A673 (cell line): ENCODE measurements around the gene PSMB8. TPM values are rescaled to one million over a fixed set of nuclear protein-coding genes. Genes with fewer than 3 reads are reported as not detected.
A peak's percentile ranks its signal among the peaks of the same experiment; 100 is the strongest.

Source experiments
- BruUV-seq: library from RNA; stranded (reverse); fragments of 400-500 nt; replicated peaks from 2 replicates; lab custom pipeline; 2021; lab: Mats Ljungman, UMichigan
- CTCF ChIA-PET: fragments of 300-600 bp; sonication (Branson Sonifier 250); formaldehyde crosslinking; loops from one replicate; lab custom pipeline; 2022; ENCODE audit warnings: antibody characterized with exemption; lab: Charles Lee
- POLR2A ChIA-PET: fragments of 300-600 bp; sonication (Branson Sonifier 250); formaldehyde crosslinking; loops from one replicate; lab custom pipeline; 2022; ENCODE audit warnings: antibody characterized with exemption; ENCODE audit not compliant: low non-redundant PET; lab: Charles Lee
- DNase-seq: peaks from one replicate; pipeline ENCODE4 v3.0.0-alpha.2; 2015; ENCODE audit warnings: low spot score
- H3K27ac ChIP-seq: fragments of 200-600 bp; sonication (generic); 2 replicates; pipeline ENCODE4 v1.5.1; 2016; ENCODE audit warnings: mixed run types, low read depth, mild to moderate bottlenecking, mixed read lengths, antibody characterized with exemption, low read length; ENCODE audit not compliant: poor library complexity, severe bottlenecking
- H3K27me3 ChIP-seq: fragments of 200-600 bp; sonication (generic); replicated peaks from 2 replicates; pipeline ENCODE4 v1.6.1; 2017; ENCODE audit warnings: mixed run types, low read depth, mild to moderate bottlenecking, mixed read lengths, antibody characterized with exemption, low read length; ENCODE audit not compliant: insufficient read depth, poor library complexity
- H3K36me3 ChIP-seq: fragments of 200-600 bp; sonication (generic); 2 replicates; pipeline ENCODE4 v1.6.1; 2016; ENCODE audit warnings: mixed run types, mild to moderate bottlenecking, mixed read lengths, antibody characterized with exemption, low read length; ENCODE audit not compliant: insufficient read depth, poor library complexity, severe bottlenecking
- H3K4me1 ChIP-seq: fragments of 200-600 bp; sonication (generic); 2 replicates; pipeline ENCODE4 v1.6.1; 2017; ENCODE audit warnings: mixed run types, mild to moderate bottlenecking, mixed read lengths, antibody characterized with exemption, low read length; ENCODE audit not compliant: insufficient read depth, poor library complexity, severe bottlenecking
- H3K4me3 ChIP-seq: fragments of 200-600 bp; sonication (generic); 2 replicates; pipeline ENCODE4 v1.5.1; 2016; ENCODE audit warnings: low read depth, mixed run types, mild to moderate bottlenecking, mixed read lengths, low read length; ENCODE audit not compliant: poor library complexity, severe bottlenecking
- H3K9me3 ChIP-seq: fragments of 200-600 bp; sonication (generic); 2 replicates; pipeline ENCODE4 v1.6.1; 2016; ENCODE audit warnings: mixed run types, low read depth, mild to moderate bottlenecking, mixed read lengths, antibody characterized with exemption, low read length; ENCODE audit not compliant: poor library complexity, severe bottlenecking
- EZH2 ChIP-seq: fragments of 200-600 bp; sonication (generic); IDR thresholded peaks from 2 replicates; pipeline ENCODE4 v1.6.1; 2017; ENCODE audit warnings: borderline replicate concordance, low read depth, mild to moderate bottlenecking, mixed read lengths, antibody characterized with exemption, low read length; ENCODE audit not compliant: poor library complexity, severe bottlenecking
- intact Hi-C: fragments of 100-400 bp; cut with micrococcal nuclease; formaldehyde crosslinking; loops from one replicate; pipeline ENCODE4 v1.10.0; 2022; ENCODE audit not compliant: unreplicated experiment
- total RNA-seq: library from RNA; stranded (reverse); gene quantifications from 2 replicates; pipeline ENCODE4 v1.2.3, GENCODE V29; 2021
- TF ChIP-seq, protein P1 (sequence below): fragments of 300-800, 200-600 bp; sonication (generic); conservative IDR thresholded peaks from 2 replicates; pipeline ENCODE4 v1.5.1; 2017; ENCODE audit warnings: low read depth, mild to moderate bottlenecking, antibody characterized with exemption, low read length, moderate library complexity, mixed read lengths

Gene PSMB8
- total RNA-seq, 1 experiment from 2014 or later, result 20.2 TPM

DNA sequence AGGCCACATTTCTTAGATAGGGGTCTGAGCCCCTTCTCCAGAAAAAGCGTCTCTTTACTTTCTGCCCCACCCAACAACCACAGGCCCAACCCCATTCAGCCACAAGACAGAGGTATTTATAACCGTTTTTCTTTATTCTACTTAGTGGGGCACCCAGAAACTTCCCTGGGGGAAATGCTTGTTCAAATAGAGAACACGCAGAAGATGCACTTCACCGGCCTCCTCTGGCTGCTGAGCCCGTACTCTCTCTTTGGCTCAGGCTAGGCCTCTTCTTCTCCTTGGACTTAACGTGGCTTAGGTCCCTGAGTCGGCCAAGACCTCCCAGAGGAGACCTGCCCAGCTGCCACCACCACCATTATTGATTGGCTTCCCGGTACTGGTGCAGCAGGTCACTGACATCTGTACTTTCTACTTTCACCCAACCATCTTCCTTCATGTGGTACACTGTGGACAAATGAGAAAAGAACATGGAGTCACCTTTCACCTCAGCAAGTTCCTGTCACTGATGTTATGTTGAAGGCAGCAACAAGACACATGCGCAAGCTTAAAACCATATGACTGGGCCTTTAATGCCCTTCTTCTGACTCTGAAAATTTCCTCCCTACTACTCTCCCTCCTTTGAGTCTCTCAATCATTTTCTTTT, 3.1 kb downstream of the PSMB8 start:
- H3K4me3 ChIP-seq, result no peak overlapping the region
- ChIA-PET CTCF (no interaction called here), POLR2A (no interaction called here)
- H3K27ac ChIP-seq, result no peak overlapping the region
- peaks cover 3% of the 10 kb centered on the region for H3K36me3 ChIP-seq
- H3K4me1 ChIP-seq, result peaks cover 9% of the 10 kb centered on the region
- no peaks in the 10 kb centered on the region for H3K27me3 ChIP-seq
- DNase-seq, result no peak
- TF ChIP-seq EZH2, result no peak
- TF ChIP-seq, protein P1, sequence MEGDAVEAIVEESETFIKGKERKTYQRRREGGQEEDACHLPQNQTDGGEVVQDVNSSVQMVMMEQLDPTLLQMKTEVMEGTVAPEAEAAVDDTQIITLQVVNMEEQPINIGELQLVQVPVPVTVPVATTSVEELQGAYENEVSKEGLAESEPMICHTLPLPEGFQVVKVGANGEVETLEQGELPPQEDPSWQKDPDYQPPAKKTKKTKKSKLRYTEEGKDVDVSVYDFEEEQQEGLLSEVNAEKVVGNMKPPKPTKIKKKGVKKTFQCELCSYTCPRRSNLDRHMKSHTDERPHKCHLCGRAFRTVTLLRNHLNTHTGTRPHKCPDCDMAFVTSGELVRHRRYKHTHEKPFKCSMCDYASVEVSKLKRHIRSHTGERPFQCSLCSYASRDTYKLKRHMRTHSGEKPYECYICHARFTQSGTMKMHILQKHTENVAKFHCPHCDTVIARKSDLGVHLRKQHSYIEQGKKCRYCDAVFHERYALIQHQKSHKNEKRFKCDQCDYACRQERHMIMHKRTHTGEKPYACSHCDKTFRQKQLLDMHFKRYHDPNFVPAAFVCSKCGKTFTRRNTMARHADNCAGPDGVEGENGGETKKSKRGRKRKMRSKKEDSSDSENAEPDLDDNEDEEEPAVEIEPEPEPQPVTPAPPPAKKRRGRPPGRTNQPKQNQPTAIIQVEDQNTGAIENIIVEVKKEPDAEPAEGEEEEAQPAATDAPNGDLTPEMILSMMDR, result no peak
- H3K9me3 ChIP-seq, result no peaks in the 10 kb centered on the region
- BruUV-seq, result no TSS peak
- intact Hi-C loops, result no loop called here

DNA sequence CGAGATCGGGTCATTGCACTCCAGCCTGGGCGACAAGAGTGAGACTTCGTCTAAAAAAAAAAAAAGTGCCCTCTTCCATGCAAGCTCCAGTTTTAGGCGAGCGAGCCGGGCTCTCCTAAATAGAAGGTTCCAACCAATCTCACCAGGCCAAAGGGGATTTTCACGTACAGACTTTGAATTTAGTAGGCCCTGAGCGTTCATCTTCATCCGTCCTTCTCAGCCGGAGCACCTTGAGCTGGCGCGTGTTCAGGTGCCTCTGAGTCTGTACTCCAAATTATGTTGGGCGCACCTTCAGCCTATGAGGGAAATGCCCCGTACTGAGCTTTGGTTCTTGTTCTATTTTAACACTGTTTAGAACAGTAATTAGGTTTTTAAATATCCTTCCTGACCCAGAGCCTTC, 4.5 kb downstream of the PSMB8 start:
- CTCF ChIA-PET, result interaction anchor here (2.1 to 3.1 kb wide), 4 partner anchors 13 to 145 kb away, joined by 10 to 56 read pairs (median 30); partner anchors contain the start of genes PSMB9 and TAP1
- H3K9me3 ChIP-seq, result no peaks in the 10 kb centered on the region
- POLR2A ChIA-PET, result no interaction called here
- peaks cover 3% of the 10 kb centered on the region for H3K36me3 ChIP-seq
- no peak for DNase-seq
- TF ChIP-seq EZH2, result no peak
- TF ChIP-seq, protein P1, result no peak
- H3K4me1 ChIP-seq, result peaks cover 9% of the 10 kb centered on the region
- intact Hi-C loops, result no loop called here
- H3K27ac ChIP-seq, result no peak overlapping the region
- no peak overlapping the region for H3K4me3 ChIP-seq
- no peaks in the 10 kb centered on the region for H3K27me3 ChIP-seq
- BruUV-seq, result no TSS peak

DNA sequence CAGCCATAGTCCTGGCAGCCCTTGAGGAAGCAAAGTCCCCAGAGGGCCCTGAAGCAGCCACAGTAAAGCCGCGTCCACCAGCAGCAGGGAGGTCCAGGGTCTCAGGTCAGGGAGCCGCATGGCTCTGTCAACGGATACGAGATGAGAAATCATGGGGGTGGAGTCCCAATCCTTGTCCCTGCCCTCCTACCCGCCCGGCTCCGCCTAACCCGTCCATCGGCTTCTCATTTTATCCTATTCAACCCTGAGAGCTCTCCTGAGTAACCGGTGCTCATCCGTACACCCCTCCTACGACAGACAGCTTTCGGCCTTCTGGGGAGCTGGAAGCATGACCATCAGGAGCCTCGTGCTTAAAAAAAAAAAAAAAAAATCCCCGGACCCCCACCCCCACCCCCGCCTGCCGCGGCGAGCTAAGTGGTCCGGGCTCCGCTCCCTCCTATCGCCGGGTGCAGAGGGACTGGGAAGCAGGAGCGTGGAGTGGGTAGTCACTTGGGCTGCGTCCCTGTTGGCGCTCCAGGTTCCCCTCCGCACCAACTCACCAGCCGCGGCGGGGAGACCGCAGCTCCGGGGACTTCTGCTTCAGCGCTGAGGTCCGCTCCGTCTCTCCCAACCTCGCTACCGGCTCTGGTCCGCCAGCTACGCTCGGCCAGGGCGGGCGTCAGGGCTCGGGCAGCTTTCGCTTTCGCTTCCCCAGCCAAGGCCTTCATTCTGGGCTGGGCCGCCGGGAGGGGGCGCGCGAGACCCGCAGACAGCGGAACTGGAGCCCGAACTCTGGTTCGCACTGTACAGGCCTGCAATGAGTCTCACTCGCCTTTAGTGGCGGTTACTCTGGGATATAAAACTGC, 5.5 kb downstream of the PSMB8 start, which contains the start of gene TAP2:
TAP2 (minus strand) TSS at position 626 of the 845 bp plus-strand sequence; CDS start at position 120, 506 bp downstream.
- peak within 1 kb of the TSS; percentile 91 for H3K27ac ChIP-seq
- no peak for TF ChIP-seq EZH2
- TF ChIP-seq, protein P1, result peak; percentile 98
- CTCF ChIA-PET, result interaction anchor here (0.5 to 3.1 kb wide), 17 partner anchors 10 to 487 kb away, joined by 3 to 56 read pairs (median 7); partner anchors contain the start of genes PSMB9, TAP1 and WDR46
- peak within 1 kb of the TSS; percentile 88 for H3K4me3 ChIP-seq
- peaks cover 3% of the 10 kb centered on the region for H3K36me3 ChIP-seq
- intact Hi-C loops, result loop anchor here (1.0 kb wide), 2 partner anchors 15 to 30 kb away; partner anchors contain the start of gene TAP1
- H3K9me3 ChIP-seq, result no peaks in the 10 kb centered on the region
- peaks cover 9% of the 10 kb centered on the region for H3K4me1 ChIP-seq
- DNase-seq, result peak; percentile 93
- no TSS peak for BruUV-seq
- POLR2A ChIA-PET, result interaction anchor here (0.5 to 0.6 kb wide), 2 partner anchors 130 to 132 kb away, joined by 3 to 7 read pairs; partner anchors contain the start of gene BRD2
- H3K27me3 ChIP-seq, result no peaks in the 10 kb centered on the region
